IMR-90 (cell line): Measurements from ENCODE around the gene TMEM19. TPM values are rescaled to one million over a fixed set of nuclear protein-coding genes. Genes with fewer than 3 reads are reported as not detected.

Experiments used
- ATAC-seq: fragments of 200-7000 bp; cut with Tn5 transposase; 2 replicates; pipeline ENCODE4 v1.9.1; 2020; ENCODE audit warnings: low read depth, mild to moderate bottlenecking, moderate library complexity
- BruUV-seq: library from RNA; stranded (reverse); fragments of 400-500 nt; replicated peaks from 2 replicates; lab custom pipeline; 2021; lab: Mats Ljungman, UMichigan
- CTCF ChIA-PET: fragments of 300-600 bp; formaldehyde crosslinking; extraction: SDS; loops from one replicate; lab custom pipeline; 2021; ENCODE audit warnings: antibody characterized with exemption; lab: Yijun Ruan, JAX
- POLR2A ChIA-PET: fragments of 300-600 bp; sonication (Branson Sonifier 250); formaldehyde crosslinking; loops from one replicate; lab custom pipeline; 2022; ENCODE audit warnings: antibody characterized with exemption; ENCODE audit not compliant: unreplicated experiment; lab: Charles Lee
- DNase-seq: peaks from one replicate; pipeline ENCODE4 v3.0.0; 2013
- H2AFZ ChIP-seq: replicated peaks from 2 replicates; pipeline ENCODE3; 2013; ENCODE audit warnings: low read length, mild to moderate bottlenecking; ENCODE audit not compliant: poor library complexity
- H2AK5ac ChIP-seq: 2 replicates; pipeline ENCODE4 v1.6.1; 2013; ENCODE audit warnings: low read depth, low read length, inconsistent platforms
- H2AK9ac ChIP-seq: replicated peaks from 2 replicates; pipeline ENCODE3; 2013; ENCODE audit warnings: mild to moderate bottlenecking, low read depth, low read length, moderate library complexity; ENCODE audit not compliant: poor library complexity
- H2BK120ac ChIP-seq: 2 replicates; pipeline ENCODE4 v1.6.1; 2013; ENCODE audit warnings: low read depth, low read length, inconsistent platforms
- H2BK15ac ChIP-seq: 3 replicates; pipeline ENCODE4 v1.6.1; 2013; ENCODE audit warnings: low read depth, low read length, inconsistent platforms
- H2BK20ac ChIP-seq: 2 replicates; pipeline ENCODE4 v1.6.1; 2013; ENCODE audit warnings: low read depth, mild to moderate bottlenecking, inconsistent platforms, low read length, moderate library complexity
- H2BK5ac ChIP-seq: 2 replicates; pipeline ENCODE4 v1.6.1; 2013; ENCODE audit warnings: mild to moderate bottlenecking, low read depth, low read length, inconsistent platforms; ENCODE audit not compliant: poor library complexity, severe bottlenecking
- H3K14ac ChIP-seq: replicated peaks from 2 replicates; pipeline ENCODE4 v1.6.1; 2013; ENCODE audit warnings: low read depth, low read length, inconsistent platforms
- H3K18ac ChIP-seq: 2 replicates; pipeline ENCODE4 v1.6.1; 2013; ENCODE audit warnings: low read depth, low read length, control low read depth
- H3K23ac ChIP-seq: 2 replicates; pipeline ENCODE4 v1.6.1; 2013; ENCODE audit warnings: low read depth, low read length, inconsistent platforms
- H3K27ac ChIP-seq: 2 replicates; pipeline ENCODE4 v1.5.1; 2013; ENCODE audit warnings: mild to moderate bottlenecking, control low read depth, low read length; ENCODE audit not compliant: insufficient read depth
- H3K27me3 ChIP-seq: 2 replicates; pipeline ENCODE4 v1.6.1; 2013; ENCODE audit warnings: low read length; ENCODE audit not compliant: control insufficient read depth, insufficient read depth
- H3K36me3 ChIP-seq: 2 replicates; pipeline ENCODE4 v1.6.1; 2013; ENCODE audit warnings: low read length, mixed read lengths; ENCODE audit not compliant: control insufficient read depth, insufficient read depth
- H3K4ac ChIP-seq: 2 replicates; pipeline ENCODE4 v1.6.1; 2013; ENCODE audit warnings: low read depth, low read length, inconsistent platforms
- H3K4me1 ChIP-seq: 2 replicates; pipeline ENCODE4 v1.6.1; 2013; ENCODE audit warnings: low read length, mixed read lengths; ENCODE audit not compliant: control insufficient read depth, insufficient read depth
- H3K4me2 ChIP-seq: 2 replicates; pipeline ENCODE4 v1.6.1; 2013; ENCODE audit warnings: low read depth, mild to moderate bottlenecking, control low read depth, low read length, moderate library complexity
- H3K4me3 ChIP-seq: 2 replicates; pipeline ENCODE4 v1.5.1; 2013; ENCODE audit warnings: low read depth, mild to moderate bottlenecking, control low read depth, low read length, moderate library complexity; ENCODE audit not compliant: insufficient read depth
- H3K56ac ChIP-seq: 2 replicates; pipeline ENCODE4 v1.6.1; 2013; ENCODE audit warnings: low read length, inconsistent platforms; ENCODE audit not compliant: insufficient read depth; ENCODE audit errors: extremely low read depth
- H3K79me1 ChIP-seq, 2 experiments: 2 replicates each; pipeline ENCODE4 v1.6.1; 2013; ENCODE audit warnings: low read length in 2 of 2, inconsistent platforms in 1 of 2, low read depth in 1 of 2
- H3K9ac ChIP-seq: 2 replicates; pipeline ENCODE4 v1.6.1; 2013; ENCODE audit warnings: low read depth, low read length, control low read depth
- H3K9me1 ChIP-seq: 2 replicates; pipeline ENCODE4 v1.6.1; 2013; ENCODE audit warnings: low read length, inconsistent platforms; ENCODE audit not compliant: insufficient read depth
- H3K9me3 ChIP-seq: 2 replicates; pipeline ENCODE4 v1.6.1; 2013; ENCODE audit warnings: low read length; ENCODE audit not compliant: control insufficient read depth, insufficient read depth
- H4K20me1 ChIP-seq: 2 replicates; pipeline ENCODE4 v1.6.1; 2013; ENCODE audit warnings: low read length, inconsistent platforms; ENCODE audit not compliant: insufficient read depth
- H4K5ac ChIP-seq: 2 replicates; pipeline ENCODE4 v1.6.1; 2013; ENCODE audit warnings: mild to moderate bottlenecking, low read depth, low read length, control low read depth
- H4K8ac ChIP-seq, 2 experiments: 2 replicates each; pipeline ENCODE4 v1.6.1; 2013; ENCODE audit warnings: low read depth in 2 of 2, low read length in 2 of 2, control low read depth in 1 of 2, inconsistent platforms in 1 of 2
- H4K91ac ChIP-seq: 2 replicates; pipeline ENCODE4 v1.6.1; 2013; ENCODE audit warnings: low read depth, low read length, inconsistent platforms; ENCODE audit not compliant: insufficient read depth
- BHLHE40 ChIP-seq: fragments of 150-350 bp; IDR thresholded peaks from 2 replicates; pipeline ENCODE4 v1.6.1; 2016; ENCODE audit warnings: mild to moderate bottlenecking, low read depth, low read length
- CHD1 ChIP-seq: IDR thresholded peaks from 2 replicates; pipeline ENCODE4 v1.6.1; 2012; ENCODE audit warnings: low read depth, low read length, improper control_type of control experiment
- FOS ChIP-seq: fragments of 150-350 bp; IDR thresholded peaks from 2 replicates; pipeline ENCODE4 v1.6.1; 2016; ENCODE audit warnings: low read depth, low read length
- MAFK ChIP-seq: IDR thresholded peaks from 2 replicates; pipeline ENCODE4 v1.6.1; 2012; ENCODE audit warnings: low read depth, low read length, improper control_type of control experiment
- MAZ ChIP-seq: IDR thresholded peaks from 2 replicates; pipeline ENCODE4 v1.6.1; 2012; ENCODE audit warnings: low read depth, mild to moderate bottlenecking, low read length, improper control_type of control experiment, moderate library complexity, borderline replicate concordance
- MXI1 ChIP-seq: IDR thresholded peaks from 2 replicates; pipeline ENCODE4 v1.6.1; 2012; ENCODE audit warnings: low read depth, mild to moderate bottlenecking, low read length, moderate library complexity, borderline replicate concordance
- POLR2A ChIP-seq: IDR thresholded peaks from 2 replicates; pipeline ENCODE4 v1.6.1; 2012; ENCODE audit warnings: mild to moderate bottlenecking, low read depth, low read length
- RAD21 ChIP-seq: IDR thresholded peaks from 2 replicates; pipeline ENCODE4 v1.6.1; 2012; ENCODE audit warnings: low read length, improper control_type of control experiment
- RCOR1 ChIP-seq: IDR thresholded peaks from 2 replicates; pipeline ENCODE4 v1.6.1; 2012; ENCODE audit warnings: mild to moderate bottlenecking, low read length, improper control_type of control experiment; ENCODE audit not compliant: insufficient replicate concordance
- SMC3 ChIP-seq: fragments of 150-350 bp; IDR thresholded peaks from 2 replicates; pipeline ENCODE4 v1.6.1; 2016; ENCODE audit warnings: low read depth, mild to moderate bottlenecking, antibody characterized with exemption, low read length, moderate library complexity
- WGBS, 2 experiments: methylation state at CpG; one replicate each; pipeline versions ENCODE4 v1.1.5 to v1.1.7; 2013; ENCODE audit warnings: missing lambda C conversion rate in 2 of 2; ENCODE audit not compliant: insufficient read length in 1 of 2; ENCODE audit errors: extremely low coverage in 2 of 2; 5-methylcytosine and 5-hydroxymethylcytosine counted together
- dilution Hi-C: fragments of 300-500 bp; cut with HindIII; formaldehyde crosslinking; loops from one replicate; pipeline ENCODE4 v1.14.3; 2018; ENCODE audit warnings: low sequenced_read_pairs; ENCODE audit not compliant: unreplicated experiment
- in situ Hi-C: fragments of 300-500 bp; cut with MboI; formaldehyde crosslinking; loops from 3 replicates; pipeline ENCODE4 v1.14.3; 2019; ENCODE audit warnings: low sequenced_read_pairs, inconsistent platforms, mixed read lengths
- intact Hi-C: fragments of 100-400 bp; cut with micrococcal nuclease; formaldehyde crosslinking; loops from 2 replicates; pipeline ENCODE4 v1.10.0; 2022
- polyA plus RNA-seq, 3 experiments: library from polyadenylated mRNA; depleted of rRNA; stranded (reverse); fragments of >200 nt; gene quantifications; 2 replicates each; pipeline ENCODE4 v1.2.3, GENCODE V29; 2012; ENCODE audit warnings: low replicate concordance in 1 of 3
- total RNA-seq: library from RNA; depleted of rRNA; stranded (reverse); fragments of >200 nt; gene quantifications from 2 replicates; pipeline ENCODE4 v1.2.3, GENCODE V29; 2012
- TF ChIP-seq, protein P1 (sequence below): fragments of 150-350 bp; IDR thresholded peaks from 2 replicates; pipeline ENCODE4 v1.6.1; 2017; ENCODE audit warnings: mild to moderate bottlenecking, antibody characterized with exemption, low read length, low read depth

Gene TMEM19
- total and polyA plus RNA-seq, 2 of the 4 experiments (the other 2 are of a cell fraction) = 8.9 to 28.7 TPM

DNA sequence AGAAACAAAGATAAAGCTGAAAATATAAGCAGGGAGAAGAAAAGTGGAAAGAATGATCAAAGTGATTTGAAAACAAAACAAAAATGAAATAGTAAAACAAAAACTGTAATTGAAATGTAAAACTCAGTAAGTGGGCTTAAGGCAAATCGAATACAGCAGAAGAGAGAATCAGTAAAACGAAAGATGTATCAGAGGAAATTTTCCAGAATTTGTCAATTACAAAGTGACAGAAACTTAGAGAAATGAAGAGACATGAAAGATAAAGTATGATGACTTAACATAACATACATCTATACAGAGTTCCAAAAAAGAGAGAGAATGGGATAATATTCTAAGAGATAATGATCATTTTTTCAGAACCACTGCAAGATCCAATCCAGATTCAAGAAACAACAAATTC is 32.7 kb upstream of the TMEM19 start:
- POLR2A ChIA-PET = no interaction called here
- no peaks in the 10 kb centered on the region for H3K9me1 ChIP-seq
- peaks cover 32% of the 10 kb centered on the region for H3K36me3 ChIP-seq
- no peak for TF ChIP-seq RCOR1
- no peak for TF ChIP-seq POLR2A
- no peak for TF ChIP-seq MAZ
- no peak for TF ChIP-seq RAD21
- TF ChIP-seq, protein P1, sequence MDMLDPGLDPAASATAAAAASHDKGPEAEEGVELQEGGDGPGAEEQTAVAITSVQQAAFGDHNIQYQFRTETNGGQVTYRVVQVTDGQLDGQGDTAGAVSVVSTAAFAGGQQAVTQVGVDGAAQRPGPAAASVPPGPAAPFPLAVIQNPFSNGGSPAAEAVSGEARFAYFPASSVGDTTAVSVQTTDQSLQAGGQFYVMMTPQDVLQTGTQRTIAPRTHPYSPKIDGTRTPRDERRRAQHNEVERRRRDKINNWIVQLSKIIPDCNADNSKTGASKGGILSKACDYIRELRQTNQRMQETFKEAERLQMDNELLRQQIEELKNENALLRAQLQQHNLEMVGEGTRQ = no peak
- TF ChIP-seq CHD1 = no peak
- TF ChIP-seq MXI1 = no peak
- TF ChIP-seq SMC3 = no peak
- TF ChIP-seq MAFK = no peak
- no peak for TF ChIP-seq FOS
- no peak for TF ChIP-seq BHLHE40
- BruUV-seq = no TSS peak
- H2BK5ac ChIP-seq = no peak overlapping the region
- H2AFZ ChIP-seq = no peak overlapping the region
- no peaks in the 10 kb centered on the region for H3K27me3 ChIP-seq
- no peak for DNase-seq
- no peak overlapping the region for H4K8ac ChIP-seq
- H3K4ac ChIP-seq = no peak overlapping the region
- CTCF ChIA-PET = no interaction called here
- intact Hi-C loops (no loop called here), in situ Hi-C loops (loop anchor here (25.0 kb wide), 1 partner anchor 609 kb away; the partner anchor contains the start of gene TRHDE), dilution Hi-C loops (no loop called here)
- 0 out of 2 replicates have a peak, but pooled peaks cover 3% of the 10 kb centered on the region for H3K4me1 ChIP-seq
- no peak overlapping the region for H2AK9ac ChIP-seq
- H3K79me1 ChIP-seq = peaks cover 2 to 26% of the 10 kb centered on the region in 2 experiments; a peak in 2 of 4 replicates
- H3K56ac ChIP-seq = no peak overlapping the region
- H2BK20ac ChIP-seq = no peak overlapping the region
- H3K9me3 ChIP-seq = peaks cover 7% of the 10 kb centered on the region
- no peak overlapping the region for H2BK120ac ChIP-seq
- H2BK15ac ChIP-seq = no peak overlapping the region
- no peak overlapping the region for H3K9ac ChIP-seq
- no peak overlapping the region for H4K5ac ChIP-seq
- H3K4me2 ChIP-seq = no peak overlapping the region
- no peak overlapping the region for H3K18ac ChIP-seq
- no peak overlapping the region for H3K4me3 ChIP-seq
- H4K91ac ChIP-seq = no peak overlapping the region
- no peak overlapping the region for H3K23ac ChIP-seq
- no peak overlapping the region for H2AK5ac ChIP-seq
- no peak overlapping the region for H3K14ac ChIP-seq
- no peak for ATAC-seq
- whole genome bisulfite sequencing, 2 experiments = no CpG with 5 or more reads among the region's 2 CpGs
- H3K27ac ChIP-seq = no peak overlapping the region
- H4K20me1 ChIP-seq = peaks cover 52% of the 10 kb centered on the region
